GM19043 (cell line): ENCODE measurements around the gene IGDCC3.

Experiments used
- ATAC-seq: cut with Tn5 transposase; IDR thresholded peaks from one replicate; pipeline ENCODE4 v1.9.1; 2021; ENCODE audit warnings: low read depth; ENCODE audit not compliant: unreplicated experiment

The IGDCC3 gene

GRCh38 chr15:65303687-65304380 lies 74.0 kb downstream of the IGDCC3 start:
- no peak for ATAC-seq

GRCh38 chr15:65302061-65302460 lies 75.7 kb downstream of the IGDCC3 start:
- no peak for ATAC-seq

GRCh38 chr15:65300924-65301441 lies 76.8 kb downstream of the IGDCC3 start:
- ATAC-seq, result no peak

GRCh38 chr15:65298731-65299130 lies 79.1 kb downstream of the IGDCC3 start:
- ATAC-seq, result no peak

GRCh38 chr15:65292938-65293518 lies 84.8 kb downstream of the IGDCC3 start:
- ATAC-seq, result no peak

- no peak for ATAC-seq
Measured at GRCh38 chr15:65290228-65290627, 87.6 kb downstream of the IGDCC3 start.

- no peak for ATAC-seq
Measured at GRCh38 chr15:65289261-65289854, 88.4 kb downstream of the IGDCC3 start.

- no peak for ATAC-seq
Measured at GRCh38 chr15:65287520-65287855, 90.3 kb downstream of the IGDCC3 start.

- ATAC-seq, result peak; percentile 89
Measured at GRCh38 chr15:65286704-65287519, 90.9 kb downstream of the IGDCC3 start, which contains the start of gene PARP16. TSS of gene PARP16 (minus strand) at chr15:65286883. CDS start at chr15:65286426, 457 bp downstream.

- peak; percentile 15 for ATAC-seq
Measured at GRCh38 chr15:65286069-65286703, 91.6 kb downstream of the IGDCC3 start.

- no peak for ATAC-seq
Measured at GRCh38 chr15:65285291-65286068, 92.3 kb downstream of the IGDCC3 start.

- no peak for ATAC-seq
Measured at GRCh38 chr15:65278480-65278879, 99.3 kb downstream of the IGDCC3 start.
